GM21423 (cell line): ENCODE measurements around the gene TMEM258.

Experiments used
- ATAC-seq: cut with Tn5 transposase; IDR thresholded peaks from one replicate; pipeline ENCODE4 v1.9.1; 2021; ENCODE audit warnings: mild to moderate bottlenecking, moderate library complexity; ENCODE audit not compliant: unreplicated experiment

TMEM258 gene

GRCh38 chr11:61762223-61762615 is 30.2 kb downstream of the TMEM258 start:
- no peak for ATAC-seq

GRCh38 chr11:61761440-61762222 is 30.8 kb downstream of the TMEM258 start:
- no peak for ATAC-seq

GRCh38 chr11:61760946-61761345 is 31.5 kb downstream of the TMEM258 start:
- no peak for ATAC-seq

- ATAC-seq, result no peak
Measured at GRCh38 chr11:61757213-61757862, 35.1 kb downstream of the TMEM258 start.

GRCh38 chr11:61756452-61757212 is 35.8 kb downstream of the TMEM258 start:
- no peak for ATAC-seq

GRCh38 chr11:61756147-61756451 is 36.3 kb downstream of the TMEM258 start:
- ATAC-seq, result no peak

GRCh38 chr11:61754534-61755482 is 37.6 kb downstream of the TMEM258 start:
- no peak for ATAC-seq

GRCh38 chr11:61753672-61754071 is 38.7 kb downstream of the TMEM258 start:
- no peak for ATAC-seq

- no peak for ATAC-seq
Measured at GRCh38 chr11:61752925-61753521, 39.4 kb downstream of the TMEM258 start.

GRCh38 chr11:61752117-61752924 is 40.1 kb downstream of the TMEM258 start, which contains the start of gene MYRF:
Gene MYRF, plus strand, starts transcription at chr11:61752636. Its CDS starts 109 bp downstream, at chr11:61752745.
- ATAC-seq, result peak; percentile 36

GRCh38 chr11:61751384-61751783 is 41.0 kb downstream of the TMEM258 start:
- no peak for ATAC-seq

- no peak for ATAC-seq
Measured at GRCh38 chr11:61750631-61751273, 41.6 kb downstream of the TMEM258 start.

GRCh38 chr11:61749591-61750217 is 42.7 kb downstream of the TMEM258 start:
- ATAC-seq, result no peak

- no peak for ATAC-seq
Measured at GRCh38 chr11:61747967-61748285, 44.5 kb downstream of the TMEM258 start.

- no peak for ATAC-seq
Measured at GRCh38 chr11:61747192-61747966, 45.0 kb downstream of the TMEM258 start.

- ATAC-seq, result no peak
Measured at GRCh38 chr11:61746442-61747191, 45.8 kb downstream of the TMEM258 start.

GRCh38 chr11:61745781-61746441 is 46.5 kb downstream of the TMEM258 start:
- no peak for ATAC-seq
